Effector memory CD4-positive, alpha-beta T cell (primary cell): ENCODE results near the gene USP51.
"Not testable (repeated sequence)": the region's sequence is repeated elsewhere in the genome, so short reads cannot be mapped to it uniquely, and the experiment has no call there.

Experiments used
- DNase-seq, 3 donors: peaks; one replicate each; pipeline ENCODE4 v3.0.0-alpha.2; 2020
- H3K27ac ChIP-seq: 2 replicates; pipeline ENCODE4 v1.7.0; 2013; ENCODE audit warnings: mild to moderate bottlenecking, low read length, moderate library complexity; ENCODE audit not compliant: insufficient read depth, poor library complexity, severe bottlenecking
- H3K27me3 ChIP-seq: replicated peaks from 2 replicates; pipeline ENCODE4 v1.7.0; 2013; ENCODE audit warnings: mild to moderate bottlenecking, low read length; ENCODE audit not compliant: insufficient read depth, control insufficient read depth, poor library complexity, severe bottlenecking
- H3K36me3 ChIP-seq: 2 replicates; pipeline ENCODE4 v1.7.0; 2013; ENCODE audit warnings: mild to moderate bottlenecking, low read length, moderate library complexity; ENCODE audit not compliant: control insufficient read depth, insufficient read depth
- H3K4me1 ChIP-seq: 2 replicates; pipeline ENCODE4 v1.7.0; 2013; ENCODE audit warnings: low read length, mild to moderate bottlenecking; ENCODE audit not compliant: control insufficient read depth, insufficient read depth, poor library complexity, severe bottlenecking
- H3K4me3 ChIP-seq: 2 replicates; pipeline ENCODE4 v1.7.0; 2013; ENCODE audit warnings: low read length, low read depth, mild to moderate bottlenecking; ENCODE audit not compliant: insufficient read depth, poor library complexity, severe bottlenecking
- H3K9me3 ChIP-seq: 2 replicates; pipeline ENCODE4 v1.7.0; 2013; ENCODE audit warnings: mild to moderate bottlenecking, low read length, moderate library complexity; ENCODE audit not compliant: control insufficient read depth

USP51 gene

DNA sequence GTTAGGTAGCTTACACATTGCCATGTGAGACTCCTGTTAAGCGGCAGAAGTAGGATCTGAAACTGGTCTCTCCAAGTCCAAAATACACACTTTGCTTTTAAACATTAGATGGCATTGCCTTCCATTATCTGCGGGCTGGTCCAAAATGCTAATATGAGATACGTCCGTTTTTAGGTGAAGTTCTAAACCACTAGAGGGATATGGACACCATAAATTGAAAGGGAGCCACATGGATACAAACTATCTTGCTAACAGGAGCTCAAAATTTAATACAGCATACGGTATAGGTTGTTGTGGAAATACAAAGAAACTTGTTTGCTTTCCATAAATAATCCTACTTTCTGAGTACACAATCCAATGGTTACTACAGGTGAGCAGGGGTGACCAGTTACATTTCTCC, 23.9 kb downstream of the USP51 start:
- not testable (repeated sequence) for H3K27me3 ChIP-seq, H3K9me3 ChIP-seq, H3K4me1 ChIP-seq, H3K27ac ChIP-seq, H3K4me3 ChIP-seq, H3K36me3 ChIP-seq, DNase-seq

GRCh38 chrX:55465108-55465507, 24.5 kb downstream of the USP51 start:
- H3K4me3 ChIP-seq, H3K36me3 ChIP-seq, DNase-seq, H3K27me3 ChIP-seq, H3K4me1 ChIP-seq, H3K27ac ChIP-seq, H3K9me3 ChIP-seq: not testable (repeated sequence)

DNA sequence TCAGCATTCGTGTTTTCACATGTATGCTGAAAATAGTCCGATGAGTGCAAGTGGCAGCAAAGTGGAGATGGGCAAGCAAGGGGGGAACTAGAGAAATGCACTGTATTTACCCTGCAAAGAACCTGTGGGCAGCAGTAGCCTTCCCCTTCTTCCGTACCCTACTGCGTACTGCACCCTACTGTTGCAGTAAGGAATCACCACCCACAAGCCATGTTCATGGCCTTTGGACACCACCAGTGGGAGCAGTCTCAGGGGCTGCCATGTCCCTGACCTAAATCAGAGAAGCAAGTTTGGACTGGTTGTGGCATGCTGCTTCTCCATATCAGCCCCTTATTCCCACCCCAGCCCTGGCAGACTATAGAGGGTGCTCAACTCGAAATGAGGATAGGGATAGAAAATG, 25.6 kb downstream of the USP51 start:
- H3K4me3 ChIP-seq, H3K4me1 ChIP-seq, H3K9me3 ChIP-seq, H3K27me3 ChIP-seq, DNase-seq, H3K36me3 ChIP-seq, H3K27ac ChIP-seq: not testable (repeated sequence)

DNA sequence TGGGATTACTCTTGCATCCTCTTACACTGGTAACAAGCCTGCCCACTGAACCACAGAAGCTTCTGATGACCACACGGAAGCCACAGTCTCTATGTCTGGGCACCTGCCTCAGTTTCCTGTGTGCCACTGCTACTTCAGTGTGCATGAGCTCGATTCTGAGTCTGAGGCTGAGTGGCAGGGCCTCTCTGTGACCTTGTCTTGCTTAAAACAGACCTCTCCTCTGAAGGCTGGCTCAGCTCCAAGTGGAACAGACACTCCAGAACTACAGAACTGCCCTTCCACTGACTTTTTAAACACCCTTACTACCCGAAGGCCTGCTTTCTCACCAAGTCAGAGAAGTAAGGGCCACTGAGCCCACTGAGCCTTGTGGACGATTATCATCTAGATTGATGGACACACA, 29.7 kb downstream of the USP51 start:
- not testable (repeated sequence) for H3K9me3 ChIP-seq, H3K4me1 ChIP-seq, H3K36me3 ChIP-seq, H3K27ac ChIP-seq, DNase-seq, H3K4me3 ChIP-seq, H3K27me3 ChIP-seq

- H3K27me3 ChIP-seq, DNase-seq, H3K4me1 ChIP-seq, H3K4me3 ChIP-seq, H3K9me3 ChIP-seq, H3K36me3 ChIP-seq, H3K27ac ChIP-seq: not testable (repeated sequence)
Observed at GRCh38 chrX:55459426-55459825, 30.2 kb downstream of the USP51 start.

GRCh38 chrX:55455708-55456107, 33.9 kb downstream of the USP51 start:
- H3K36me3 ChIP-seq, H3K9me3 ChIP-seq, H3K4me1 ChIP-seq, DNase-seq, H3K4me3 ChIP-seq, H3K27me3 ChIP-seq, H3K27ac ChIP-seq: not testable (repeated sequence)

GRCh38 chrX:55452833-55453124, 36.9 kb downstream of the USP51 start:
- no peaks in the 10 kb centered on the region for H3K36me3 ChIP-seq
- H3K4me1 ChIP-seq: no peaks in the 10 kb centered on the region

DNA sequence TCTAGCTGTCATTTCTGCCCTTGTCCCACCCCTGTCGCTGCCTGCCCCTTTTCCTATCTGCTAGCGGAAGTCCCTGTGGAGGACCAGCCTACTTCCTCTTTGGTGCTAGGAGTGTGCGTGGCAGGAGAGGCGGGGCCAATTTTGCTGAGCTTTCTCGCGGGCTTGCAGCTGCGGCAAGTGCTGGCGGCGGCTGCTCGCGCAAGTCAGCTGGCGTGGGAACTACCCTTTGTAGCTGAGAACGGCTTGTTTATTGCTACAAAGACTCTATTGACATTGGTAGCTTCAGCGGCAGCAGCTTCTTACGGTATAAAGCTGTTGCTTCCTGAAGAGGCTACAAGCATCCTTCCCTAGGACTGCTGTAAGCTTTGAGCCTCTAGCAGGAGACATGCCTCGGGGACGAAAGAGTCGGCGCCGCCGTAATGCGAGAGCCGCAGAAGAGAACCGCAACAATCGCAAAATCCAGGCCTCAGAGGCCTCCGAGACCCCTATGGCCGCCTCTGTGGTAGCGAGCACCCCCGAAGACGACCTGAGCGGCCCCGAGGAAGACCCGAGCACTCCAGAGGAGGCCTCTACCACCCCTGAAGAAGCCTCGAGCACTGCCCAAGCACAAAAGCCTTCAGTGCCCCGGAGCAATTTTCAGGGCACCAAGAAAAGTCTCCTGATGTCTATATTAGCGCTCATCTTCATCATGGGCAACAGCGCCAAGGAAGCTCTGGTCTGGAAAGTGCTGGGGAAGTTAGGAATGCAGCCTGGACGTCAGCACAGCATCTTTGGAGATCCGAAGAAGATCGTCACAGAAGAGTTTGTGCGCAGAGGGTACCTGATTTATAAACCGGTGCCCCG, 37.4 kb downstream of the USP51 start, which contains the start of gene MAGEH1:
Gene MAGEH1, plus strand, starts transcription at position 138 of the 843 bp plus-strand sequence. Its CDS starts 248 bp downstream, at position 386.
- Histone ChIP-seq H3K9me3 (no peaks in the 10 kb centered on the region), H3K4me3 (peak within 1 kb of the TSS; percentile 69), H3K4me1 (no peaks in the 10 kb centered on the region), H3K27ac (peak within 1 kb of the TSS; percentile 85), H3K36me3 (no peaks in the 10 kb centered on the region), H3K27me3 (no peaks in the 10 kb centered on the region)
- peak; percentile 52 to 70 (median 66) for DNase-seq

More at GRCh38 chrX:55452833-55453124, 36.9 kb downstream of the USP51 start:
- peak overlapping the region; percentile 69 for H3K4me3 ChIP-seq
- H3K27ac ChIP-seq: peak overlapping the region; percentile 85
- H3K9me3 ChIP-seq: no peaks in the 10 kb centered on the region
- H3K27me3 ChIP-seq: no peaks in the 10 kb centered on the region
- DNase-seq: no peak

GRCh38 chrX:55451626-55451989, 38.0 kb downstream of the USP51 start:
- H3K9me3 ChIP-seq: no peaks in the 10 kb centered on the region
- DNase-seq: no peak
- no peaks in the 10 kb centered on the region for H3K27me3 ChIP-seq
- peak overlapping the region; percentile 85 for H3K27ac ChIP-seq
- no peaks in the 10 kb centered on the region for H3K36me3 ChIP-seq
- peak overlapping the region; percentile 69 for H3K4me3 ChIP-seq
- no peaks in the 10 kb centered on the region for H3K4me1 ChIP-seq

DNA sequence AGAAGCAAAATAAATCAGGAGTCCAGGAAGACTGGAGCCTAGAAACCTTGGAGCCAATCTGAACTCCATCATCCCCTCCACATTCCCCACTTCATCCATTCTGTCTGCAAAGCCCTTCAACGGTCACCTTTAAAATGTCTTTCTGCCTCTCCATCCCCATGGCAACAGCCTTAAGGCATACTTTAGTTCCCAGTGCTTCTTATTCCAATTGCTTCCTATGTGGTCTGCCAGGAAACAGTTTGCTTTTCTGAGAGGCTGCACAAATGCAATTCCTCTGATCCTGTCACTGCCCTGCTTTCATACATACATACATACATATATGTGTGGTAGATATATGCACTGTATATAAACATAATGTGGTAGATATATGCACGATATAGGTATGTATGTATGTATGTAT, 38.5 kb downstream of the USP51 start:
- H3K4me1 ChIP-seq: no peaks in the 10 kb centered on the region
- H3K4me3 ChIP-seq: peak overlapping the region; percentile 69
- no peaks in the 10 kb centered on the region for H3K9me3 ChIP-seq
- H3K27me3 ChIP-seq: no peaks in the 10 kb centered on the region
- no peak for DNase-seq
- no peaks in the 10 kb centered on the region for H3K36me3 ChIP-seq
- H3K27ac ChIP-seq: peak overlapping the region; percentile 85
